Measurements from ENCODE around the gene KBTBD4. TPM values are rescaled to one million over a fixed set of nuclear protein-coding genes. Genes with fewer than 3 reads are reported as not detected.
"Not testable (repeated sequence)": the region's sequence is repeated elsewhere in the genome, so short reads cannot be mapped to it uniquely, and the experiment has no call there.

KBTBD4 gene
- total RNA-seq, 6 experiments from 2014 or later: 15.9 to 19.4 (median 18.4) TPM

GRCh38 chr11:47565340-47566148 is 13.2 kb downstream of the KBTBD4 start, which contains the start of gene PTPMT1:
PTPMT1 (plus strand) TSS chr11:47565599; CDS start chr11:47565623, 24 bp downstream.
- no peaks in the 10 kb centered on the region for H3K9me3 Mint-ChIP-seq
- peaks cover 6% of the 10 kb centered on the region; the same call in 1 of the 2 replicates for H3K36me3 Mint-ChIP-seq (ENCODE audit: low read depth)
- peak; percentile 67 for DNase-seq
- peak within 1 kb of the TSS; percentile 65 for H3K27ac Mint-ChIP-seq
- no peaks in the 10 kb centered on the region; the same call in 1 of the 2 replicates for H3K27me3 Mint-ChIP-seq (ENCODE audit: insufficient read depth)
- H3K4me3 Mint-ChIP-seq: peak within 1 kb of the TSS; percentile 87
- no peak for TF ChIP-seq CTCF (IDR thresholded peaks at IDR 0.05)
- peaks cover 8% of the 10 kb centered on the region for H3K4me1 Mint-ChIP-seq (ENCODE audit: low read depth)

GRCh38 chr11:47564933-47565339 is 13.8 kb downstream of the KBTBD4 start:
- no peak for DNase-seq
- peak overlapping the region; percentile 65 for H3K27ac Mint-ChIP-seq
- peaks cover 14% of the 10 kb centered on the region for H3K4me1 Mint-ChIP-seq (ENCODE audit: low read depth)
- peak overlapping the region; percentile 76 for H3K4me3 Mint-ChIP-seq
- H3K9me3 Mint-ChIP-seq: no peaks in the 10 kb centered on the region
- no peak for TF ChIP-seq CTCF (IDR thresholded peaks at IDR 0.05)
- no peaks in the 10 kb centered on the region; the same call in 1 of the 2 replicates for H3K27me3 Mint-ChIP-seq (ENCODE audit: insufficient read depth)
- H3K36me3 Mint-ChIP-seq (ENCODE audit: low read depth): peaks cover 6% of the 10 kb centered on the region; the same call in 1 of the 2 replicates

GRCh38 chr11:47564366-47564765 is 14.4 kb downstream of the KBTBD4 start:
- H3K27ac Mint-ChIP-seq; H3K27me3 Mint-ChIP-seq (ENCODE audit: insufficient read depth); H3K4me3 Mint-ChIP-seq; DNase-seq; H3K9me3 Mint-ChIP-seq; H3K36me3 Mint-ChIP-seq (ENCODE audit: low read depth): not testable (repeated sequence)
- H3K4me1 Mint-ChIP-seq (ENCODE audit: low read depth): peaks cover 14% of the 10 kb centered on the region

DNA sequence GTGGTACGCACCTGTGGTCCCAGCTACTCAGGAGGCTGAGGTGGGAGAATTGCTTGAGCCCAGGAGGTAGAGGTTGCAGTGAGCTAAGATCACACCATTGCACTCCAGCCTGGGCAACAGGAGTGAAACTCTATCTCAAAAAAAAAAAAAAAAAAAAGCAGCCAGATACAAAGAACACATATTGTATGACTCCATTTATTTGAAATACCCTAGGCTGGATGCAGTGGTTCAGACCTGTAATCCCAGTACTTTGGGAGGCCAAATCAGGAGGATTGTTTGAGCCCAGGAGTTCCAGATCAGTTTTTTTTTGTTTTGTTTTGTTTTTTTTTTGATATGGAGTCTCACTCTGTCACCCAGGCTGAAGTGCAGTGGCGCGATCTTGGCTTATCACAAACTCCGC is 16.4 kb downstream of the KBTBD4 start:
- H3K4me1 Mint-ChIP-seq (ENCODE audit: low read depth): peaks cover 14% of the 10 kb centered on the region
- H3K9me3 Mint-ChIP-seq: not testable (repeated sequence)

DNA sequence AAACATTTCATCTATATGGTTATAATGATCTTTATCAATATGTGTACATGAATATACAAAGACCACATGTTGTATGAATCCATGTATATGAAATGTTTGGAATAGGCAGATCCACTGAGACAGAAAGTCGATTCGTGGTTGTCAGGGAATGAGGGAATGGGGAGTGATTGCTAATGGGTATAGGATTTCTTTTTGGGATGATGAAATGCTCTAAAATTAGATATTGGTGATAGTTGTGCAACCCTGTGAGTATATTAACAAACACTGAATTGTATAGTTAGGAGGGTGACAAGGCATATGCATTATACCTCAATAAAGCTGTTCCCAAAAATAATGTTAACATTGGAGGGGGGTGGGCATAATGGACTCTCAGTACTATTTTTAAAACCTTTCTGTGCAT is 18.3 kb downstream of the KBTBD4 start:
- H3K9me3 Mint-ChIP-seq: no peaks in the 10 kb centered on the region
- no peak overlapping the region for H3K27ac Mint-ChIP-seq
- no peaks in the 10 kb centered on the region; the same call in 1 of the 2 replicates for H3K27me3 Mint-ChIP-seq (ENCODE audit: insufficient read depth)
- H3K4me1 Mint-ChIP-seq (ENCODE audit: low read depth): peaks cover 7% of the 10 kb centered on the region; the same call in 1 of the 2 replicates
- DNase-seq: no peak
- H3K4me3 Mint-ChIP-seq: no peak overlapping the region
- TF ChIP-seq CTCF (IDR thresholded peaks at IDR 0.05): no peak
- no peaks in the 10 kb centered on the region for H3K36me3 Mint-ChIP-seq (ENCODE audit: low read depth)

More for the DNA sequence above, 16.4 kb downstream of the KBTBD4 start:
- H3K36me3 Mint-ChIP-seq (ENCODE audit: low read depth); H3K27me3 Mint-ChIP-seq (ENCODE audit: insufficient read depth); H3K4me3 Mint-ChIP-seq; H3K27ac Mint-ChIP-seq; DNase-seq: not testable (repeated sequence)

DNA sequence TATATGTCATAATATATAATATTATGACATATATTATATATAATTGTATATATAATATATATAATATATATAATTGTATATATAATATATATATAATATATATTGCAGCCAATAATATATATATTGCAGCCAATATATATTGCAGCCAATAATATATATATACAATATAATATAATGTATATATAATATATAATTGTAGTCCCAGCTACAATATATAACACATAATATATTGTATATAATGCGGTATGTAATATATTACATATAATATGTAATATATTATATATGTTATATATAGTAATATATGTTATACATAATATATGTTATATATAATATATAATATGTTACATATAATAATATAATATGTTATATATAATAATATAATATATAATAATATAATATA is 20.1 kb downstream of the KBTBD4 start:
- peaks cover 13% of the 10 kb centered on the region for H3K4me1 Mint-ChIP-seq (ENCODE audit: low read depth)
- H3K27ac Mint-ChIP-seq: no peak overlapping the region
- H3K36me3 Mint-ChIP-seq (ENCODE audit: low read depth): no peaks in the 10 kb centered on the region
- no peaks in the 10 kb centered on the region for H3K9me3 Mint-ChIP-seq
- no peak overlapping the region for H3K4me3 Mint-ChIP-seq
- DNase-seq: no peak
- no peaks in the 10 kb centered on the region for H3K27me3 Mint-ChIP-seq (ENCODE audit: insufficient read depth)
- no peak for TF ChIP-seq CTCF (IDR thresholded peaks at IDR 0.05)

DNA sequence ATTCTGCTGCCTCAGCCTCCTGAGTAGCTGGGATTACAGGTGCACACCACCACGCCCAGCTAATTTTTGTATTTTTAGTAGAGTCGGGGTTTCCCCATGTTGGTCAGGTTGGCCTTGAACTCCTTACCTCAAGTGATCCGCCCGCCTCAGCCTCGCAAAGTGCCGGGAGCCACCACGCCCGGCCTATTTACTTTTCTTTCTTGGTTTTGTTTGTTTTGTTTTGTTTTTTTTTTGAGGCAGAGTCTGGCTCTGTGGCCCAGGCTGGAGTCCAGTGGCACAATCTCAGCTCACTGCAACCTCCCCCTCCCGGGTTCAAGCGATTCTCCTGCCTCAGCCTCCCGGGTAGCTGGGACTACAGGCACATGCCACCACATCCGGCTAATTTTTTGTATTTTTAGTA is 21.8 kb downstream of the KBTBD4 start:
- H3K36me3 Mint-ChIP-seq (ENCODE audit: low read depth); DNase-seq; H3K27me3 Mint-ChIP-seq (ENCODE audit: insufficient read depth); H3K4me3 Mint-ChIP-seq; H3K27ac Mint-ChIP-seq; H3K9me3 Mint-ChIP-seq: not testable (repeated sequence)
- H3K4me1 Mint-ChIP-seq (ENCODE audit: low read depth): peaks cover 19% of the 10 kb centered on the region
